ENCODE data around the gene NIPAL3.
"Not testable (repeated sequence)": the region's sequence is repeated elsewhere in the genome, so short reads cannot be mapped to it uniquely, and the experiment has no call there.

The NIPAL3 gene

DNA sequence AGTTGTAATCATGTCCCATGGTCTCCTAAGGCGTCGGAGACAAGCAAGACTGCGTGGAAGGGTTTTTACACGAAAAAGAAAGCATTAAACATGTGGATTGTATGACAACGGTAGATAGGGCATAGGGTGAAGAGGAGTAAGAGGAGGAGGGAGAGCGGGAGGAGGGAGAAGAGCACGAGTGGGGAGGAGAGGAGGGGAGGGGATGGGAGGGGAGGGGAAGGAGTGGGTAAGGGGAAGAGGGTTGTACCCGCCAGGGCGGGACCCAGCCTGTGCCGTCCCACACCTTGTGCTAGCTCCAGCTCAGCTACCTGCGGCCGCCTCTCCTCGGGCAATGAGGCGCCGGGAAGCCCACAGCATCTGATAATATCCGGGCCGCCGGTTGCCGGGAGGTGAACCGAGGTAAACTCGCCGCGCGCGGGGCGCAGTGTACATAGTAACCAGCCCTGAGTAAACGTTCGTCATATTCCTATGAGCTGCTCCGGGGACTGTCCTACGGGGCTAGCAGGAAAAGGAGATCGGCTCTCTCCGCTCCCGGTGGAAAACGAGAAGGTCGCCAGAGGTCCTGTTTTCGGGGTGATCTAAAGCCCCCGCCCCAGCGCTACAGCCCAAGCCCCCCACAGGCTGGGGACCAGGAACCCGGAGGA, 86.6 kb downstream of the NIPAL3 start:
- Mint-ChIP-seq H3K27ac (peak overlapping the region; percentile 92), H3K4me1 (peaks cover 52% of the 10 kb centered on the region), H3K27me3 (no peaks in the 10 kb centered on the region), H3K36me3 (peaks cover 38% of the 10 kb centered on the region), H3K9me3 (peaks cover 6% of the 10 kb centered on the region), H3K4me3 (peak overlapping the region; percentile 72)
- DNase-seq, result peak; percentile 91
- CTCF ChIA-PET, result interaction anchor here (1.1 to 3.6 kb wide), 8 partner anchors 12 to 111 kb away, joined by 4 to 27 read pairs (median 6); partner anchors contain the start of gene NIPAL3

DNA sequence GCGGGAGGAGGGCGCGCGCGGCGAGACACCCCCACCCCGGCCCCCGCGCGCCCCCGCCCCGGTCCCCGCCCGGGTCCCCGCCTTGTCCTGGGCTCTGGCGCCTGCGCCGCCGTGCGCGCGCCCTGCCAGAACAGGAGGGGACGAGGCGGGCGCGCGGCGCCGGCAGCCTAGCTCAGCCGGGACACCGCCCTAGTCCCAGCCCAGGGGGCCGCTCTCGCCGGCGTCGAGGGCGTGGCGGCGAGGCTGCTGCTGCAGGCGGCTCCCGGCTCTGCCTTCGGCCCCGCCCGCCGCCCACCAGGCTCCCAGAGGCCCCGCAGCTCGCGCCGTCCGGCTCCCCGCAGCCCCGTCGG, 87.1 kb downstream of the NIPAL3 start, which contains the start of gene RCAN3:
Gene RCAN3, plus strand, starts transcription at position 128 of the 350 bp plus-strand sequence. CDS start 11,537 bp downstream, outside the sequence.
- peaks cover 6% of the 10 kb centered on the region for H3K9me3 Mint-ChIP-seq
- CTCF ChIA-PET, result interaction anchor here (1.4 to 3.6 kb wide), 6 partner anchors 12 to 87 kb away, joined by 5 to 27 read pairs (median 9); partner anchors contain the start of gene NIPAL3
- peak within 1 kb of the TSS; percentile 99 for H3K27ac Mint-ChIP-seq
- H3K36me3 Mint-ChIP-seq, result peaks cover 43% of the 10 kb centered on the region
- peak within 1 kb of the TSS; percentile 98 for H3K4me3 Mint-ChIP-seq
- no peaks in the 10 kb centered on the region for H3K27me3 Mint-ChIP-seq
- peaks cover 57% of the 10 kb centered on the region for H3K4me1 Mint-ChIP-seq
- peak; percentile 92 for DNase-seq

DNA sequence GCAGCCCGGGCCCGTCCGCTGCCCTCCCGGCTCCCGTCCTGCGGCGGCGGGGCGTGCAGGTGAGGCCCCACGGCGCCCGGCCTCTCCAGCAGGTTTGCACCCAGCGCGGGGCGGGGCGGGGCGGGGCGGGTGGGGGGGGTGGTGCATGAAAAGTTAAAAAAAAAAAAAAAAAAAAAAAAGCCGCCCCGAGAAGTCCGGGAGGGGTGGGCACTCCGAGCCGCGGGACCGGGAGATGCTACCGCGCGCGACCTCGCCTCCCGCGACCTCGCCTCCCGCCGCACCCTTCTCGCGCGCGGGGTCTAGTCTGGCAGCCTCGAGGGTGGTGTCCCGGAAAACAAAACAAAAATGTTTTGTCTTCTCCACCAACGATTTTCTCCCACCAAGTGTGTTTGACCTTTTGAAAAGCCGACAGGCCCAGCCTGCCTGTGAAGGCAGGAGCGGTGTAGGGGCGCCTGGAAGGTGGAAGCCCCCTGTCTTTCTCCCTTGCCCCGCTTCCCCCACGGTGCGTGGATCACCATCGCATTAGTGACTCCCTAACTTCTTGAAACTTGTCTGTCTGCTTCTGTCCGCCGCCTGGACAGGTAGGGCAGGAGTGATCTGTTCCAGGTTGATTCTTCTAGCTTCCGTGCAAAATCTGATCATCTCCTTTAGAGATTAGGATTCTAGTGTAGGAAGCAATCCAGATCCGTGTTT, 87.6 kb downstream of the NIPAL3 start:
- H3K4me1 Mint-ChIP-seq, result peaks cover 60% of the 10 kb centered on the region
- peaks cover 47% of the 10 kb centered on the region for H3K36me3 Mint-ChIP-seq
- peak overlapping the region; percentile 99 for H3K27ac Mint-ChIP-seq
- peaks cover 6% of the 10 kb centered on the region for H3K9me3 Mint-ChIP-seq
- H3K4me3 Mint-ChIP-seq, result peak overlapping the region; percentile 98
- DNase-seq, result no peak
- CTCF ChIA-PET, result interaction anchor here (1.2 to 3.6 kb wide), 7 partner anchors 17 to 88 kb away, joined by 6 to 31 read pairs (median 12); partner anchors contain the start of gene NIPAL3
- no peaks in the 10 kb centered on the region for H3K27me3 Mint-ChIP-seq

DNA sequence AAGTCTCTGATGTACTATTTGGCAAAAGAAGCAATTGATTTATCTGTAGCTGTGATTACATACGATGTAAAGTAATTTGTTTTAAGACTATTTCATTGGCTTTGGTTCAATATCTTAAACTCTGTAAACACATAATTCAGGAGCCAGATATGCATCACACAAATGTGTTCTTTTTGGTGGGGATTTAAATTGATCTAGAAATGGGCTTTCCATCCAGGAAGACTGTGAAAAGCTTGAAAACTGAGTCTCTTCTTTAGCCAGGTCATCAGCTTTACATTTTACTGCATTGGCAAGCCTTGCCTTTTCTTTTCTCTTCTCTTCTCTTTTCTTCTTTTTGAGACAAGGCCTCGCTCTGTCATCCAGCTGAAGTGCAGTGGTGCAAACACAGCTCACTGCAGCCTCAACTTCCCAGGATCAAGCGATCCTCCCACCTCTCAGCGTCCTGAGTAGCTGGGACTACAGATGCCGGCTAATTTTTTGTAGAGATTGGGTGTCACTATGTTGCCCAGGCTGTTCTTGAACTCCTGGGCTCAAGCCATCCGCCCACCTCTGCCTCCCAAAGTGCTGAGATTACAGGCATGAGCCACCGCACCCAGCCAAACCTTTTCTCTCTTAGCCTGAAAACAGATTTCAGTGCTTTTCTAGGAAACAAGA, 88.4 kb downstream of the NIPAL3 start:
- Mint-ChIP-seq H3K4me1 (peaks cover 61% of the 10 kb centered on the region), H3K27ac (peak overlapping the region; percentile 99), H3K9me3 (peaks cover 3% of the 10 kb centered on the region), H3K27me3 (no peaks in the 10 kb centered on the region), H3K4me3 (peak overlapping the region; percentile 98), H3K36me3 (peaks cover 50% of the 10 kb centered on the region)
- CTCF ChIA-PET, result interaction anchor here (1.0 to 3.5 kb wide), 6 partner anchors 14 to 88 kb away, joined by 3 to 31 read pairs (median 6); partner anchors contain the start of gene NIPAL3
- peak; percentile 51 for DNase-seq

DNA sequence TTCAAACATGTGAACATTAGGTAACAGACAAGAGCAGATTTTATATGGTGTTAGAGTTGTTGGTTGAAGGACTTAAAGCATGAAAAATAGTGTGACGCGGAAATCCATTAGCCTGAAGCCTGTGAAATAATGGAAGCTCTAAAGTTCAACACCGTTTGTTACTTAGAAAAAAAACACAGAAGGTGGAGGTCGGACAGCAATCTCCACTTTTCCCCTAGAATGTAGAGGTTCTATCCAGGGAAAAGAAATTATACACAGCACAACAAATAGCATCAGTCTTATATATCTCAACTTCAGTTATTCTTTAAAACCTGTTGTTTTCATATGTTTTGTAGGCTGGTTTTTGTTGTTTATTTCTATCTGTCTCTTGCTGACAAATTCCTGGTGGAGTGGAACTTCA, 89.0 kb downstream of the NIPAL3 start:
- H3K27me3 Mint-ChIP-seq, result no peaks in the 10 kb centered on the region
- peaks cover 51% of the 10 kb centered on the region for H3K36me3 Mint-ChIP-seq
- DNase-seq, result no peak
- CTCF ChIA-PET, result interaction anchor here (0.6 to 3.5 kb wide), 8 partner anchors 14 to 123 kb away, joined by 3 to 31 read pairs (median 6); partner anchors contain the start of gene NIPAL3
- H3K4me1 Mint-ChIP-seq, result peaks cover 61% of the 10 kb centered on the region
- H3K9me3 Mint-ChIP-seq, result no peaks in the 10 kb centered on the region
- peak overlapping the region; percentile 98 for H3K4me3 Mint-ChIP-seq
- peak overlapping the region; percentile 99 for H3K27ac Mint-ChIP-seq

DNA sequence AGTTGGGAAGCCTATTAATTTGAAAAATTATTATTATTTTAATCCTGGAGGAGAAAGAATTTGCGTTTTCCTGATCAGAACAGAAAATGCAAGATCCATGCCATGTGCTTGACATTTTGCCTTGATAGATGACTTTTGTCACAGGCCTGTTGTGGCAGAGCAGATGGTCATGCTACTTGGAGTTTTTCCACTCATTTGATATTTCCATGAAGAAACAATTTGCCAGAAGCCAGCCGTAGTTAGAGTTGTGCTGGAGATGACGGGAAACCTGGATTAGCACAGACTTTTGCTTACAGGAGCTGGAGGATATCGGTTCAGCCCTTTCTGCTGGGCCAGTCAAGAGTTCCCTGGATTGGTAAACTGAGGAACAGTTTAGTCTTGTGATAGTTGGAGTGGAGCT, 90.2 kb downstream of the NIPAL3 start:
- DNase-seq, result no peak
- peak overlapping the region; percentile 99 for H3K27ac Mint-ChIP-seq
- peak overlapping the region; percentile 98 for H3K4me3 Mint-ChIP-seq
- CTCF ChIA-PET, result interaction anchor here (0.6 to 3.5 kb wide), 7 partner anchors 20 to 306 kb away, joined by 3 to 31 read pairs (median 7); partner anchors contain the start of gene NIPAL3
- peaks cover 61% of the 10 kb centered on the region for H3K36me3 Mint-ChIP-seq
- H3K4me1 Mint-ChIP-seq, result peaks cover 61% of the 10 kb centered on the region
- no peaks in the 10 kb centered on the region for H3K27me3 Mint-ChIP-seq
- no peaks in the 10 kb centered on the region for H3K9me3 Mint-ChIP-seq

DNA sequence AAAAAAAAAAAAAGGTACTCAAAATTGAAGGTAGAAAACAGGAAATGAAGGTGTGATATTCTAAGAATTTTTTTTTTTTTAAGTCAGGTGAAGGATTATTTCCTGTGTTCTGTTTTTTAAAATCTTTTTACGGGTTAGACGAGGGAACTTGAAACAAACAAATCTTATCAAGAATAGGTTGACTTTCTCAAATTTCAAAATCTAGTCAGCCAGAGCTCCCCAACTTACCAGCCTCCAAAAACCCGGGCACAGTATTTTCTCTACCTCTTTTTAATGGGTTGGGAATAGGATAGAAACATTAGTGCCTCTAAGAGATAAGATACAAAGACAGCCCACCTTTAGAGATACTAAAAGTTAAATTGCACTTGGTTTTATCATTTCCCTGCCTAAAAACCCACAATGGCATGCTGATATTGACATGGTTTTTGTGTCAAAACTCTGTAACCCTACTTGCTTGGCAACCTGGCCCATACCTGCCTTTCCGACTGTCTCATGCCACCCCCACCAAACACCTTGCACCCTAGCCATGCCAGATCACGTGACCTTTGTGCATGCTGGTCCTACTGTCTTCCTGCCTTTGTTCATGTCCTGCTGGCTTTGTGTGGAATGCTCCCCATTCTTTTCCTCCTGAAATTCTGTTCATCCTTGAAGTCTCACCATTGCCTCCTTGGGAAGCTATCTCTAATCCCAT, 91.2 kb downstream of the NIPAL3 start:
- Mint-ChIP-seq H3K4me3 (peak overlapping the region; percentile 98), H3K27ac (peak overlapping the region; percentile 99), H3K9me3 (no peaks in the 10 kb centered on the region), H3K27me3 (no peaks in the 10 kb centered on the region), H3K4me1 (peaks cover 59% of the 10 kb centered on the region), H3K36me3 (peaks cover 69% of the 10 kb centered on the region)
- CTCF ChIA-PET, result interaction anchor here (1.4 to 3.5 kb wide), 4 partner anchors 20 to 91 kb away, joined by 6 to 31 read pairs (median 17); partner anchors contain the start of gene NIPAL3
- peak; percentile 52 for DNase-seq

DNA sequence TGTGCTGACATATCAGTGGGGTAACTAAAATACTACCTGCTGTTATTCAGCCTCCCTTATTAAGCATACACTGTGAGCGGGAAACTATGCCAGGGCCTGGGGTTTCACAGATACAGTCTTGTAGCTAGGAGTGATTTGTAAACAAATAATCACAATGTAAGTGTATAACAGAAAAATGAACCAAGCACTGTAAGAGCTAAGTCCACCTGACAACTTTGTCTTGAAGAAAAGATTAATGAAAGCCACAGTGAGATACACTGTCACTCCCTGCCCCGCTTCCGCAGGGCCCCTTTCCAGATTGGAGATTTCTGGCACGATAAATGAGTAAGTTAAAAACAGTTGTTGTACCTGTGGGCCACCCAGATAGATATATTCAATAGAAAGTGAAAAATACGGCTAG, 91.8 kb downstream of the NIPAL3 start:
- peak overlapping the region; percentile 98 for H3K4me3 Mint-ChIP-seq
- CTCF ChIA-PET, result interaction anchor here (1.4 to 2.8 kb wide), 3 partner anchors 20 to 92 kb away, joined by 6 to 15 read pairs (median 8); partner anchors contain the start of gene NIPAL3
- DNase-seq, result peak; percentile 47
- peak overlapping the region; percentile 99 for H3K27ac Mint-ChIP-seq
- no peaks in the 10 kb centered on the region for H3K9me3 Mint-ChIP-seq
- H3K4me1 Mint-ChIP-seq, result peaks cover 62% of the 10 kb centered on the region
- H3K36me3 Mint-ChIP-seq, result peaks cover 71% of the 10 kb centered on the region
- no peaks in the 10 kb centered on the region for H3K27me3 Mint-ChIP-seq

DNA sequence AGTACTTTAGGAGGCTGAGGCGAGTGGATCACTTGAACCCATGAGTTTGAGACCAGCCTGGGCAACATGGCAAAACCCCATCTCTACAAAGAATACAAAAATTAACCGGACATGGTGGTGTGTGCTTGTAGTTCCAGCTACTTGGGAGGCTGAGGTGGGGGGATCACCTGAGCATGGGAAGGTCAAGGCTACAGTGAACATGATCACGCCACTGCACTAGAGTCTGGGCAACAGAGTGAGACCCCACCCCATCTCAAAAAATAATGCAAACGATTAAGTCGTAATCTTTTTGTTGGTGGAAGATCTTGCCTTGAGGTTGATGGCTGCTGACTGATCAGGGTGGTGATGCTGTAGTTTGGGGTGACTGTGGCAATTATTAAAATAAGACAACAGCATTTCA, 93.3 kb downstream of the NIPAL3 start:
- peak overlapping the region; percentile 32 for H3K4me3 Mint-ChIP-seq
- no peaks in the 10 kb centered on the region for H3K27me3 Mint-ChIP-seq
- peak overlapping the region; percentile 99 for H3K27ac Mint-ChIP-seq
- no peak for DNase-seq
- H3K4me1 Mint-ChIP-seq, result peaks cover 73% of the 10 kb centered on the region
- CTCF ChIA-PET, result interaction anchor here (1.0 to 1.8 kb wide), 2 partner anchors 10 to 93 kb away, joined by 3 to 8 read pairs; partner anchors contain the start of gene NIPAL3
- H3K36me3 Mint-ChIP-seq, result peaks cover 71% of the 10 kb centered on the region
- no peaks in the 10 kb centered on the region for H3K9me3 Mint-ChIP-seq

DNA sequence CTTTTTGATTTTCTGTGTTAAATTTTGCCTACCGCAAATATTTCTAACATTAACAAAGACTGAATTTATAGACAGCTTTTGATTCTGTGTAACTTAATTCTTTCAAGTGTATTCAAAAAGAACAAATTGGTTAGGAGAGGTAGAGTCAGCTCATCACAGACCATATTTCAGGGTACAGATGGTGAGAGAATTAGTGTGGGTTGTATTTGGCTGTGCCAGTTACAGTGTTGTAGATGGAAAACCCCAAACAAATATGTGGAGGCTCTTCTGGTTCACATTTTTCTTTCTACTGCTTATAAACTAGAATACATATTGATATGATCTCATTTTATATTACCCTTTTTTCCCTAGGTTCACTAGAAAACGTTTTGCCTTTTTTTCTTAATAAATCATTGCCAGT, 98.1 kb downstream of the NIPAL3 start:
- Mint-ChIP-seq H3K36me3 (peaks cover 67% of the 10 kb centered on the region), H3K27me3 (no peaks in the 10 kb centered on the region), H3K4me1 (peaks cover 72% of the 10 kb centered on the region), H3K4me3 (no peak overlapping the region), H3K9me3 (no peaks in the 10 kb centered on the region), H3K27ac (no peak overlapping the region)
- CTCF ChIA-PET, result interaction anchor here (1.1 kb wide), 1 partner anchor 12 kb away, joined by 3 read pairs; no protein-coding TSS in a partner anchor
- DNase-seq, result no peak

DNA sequence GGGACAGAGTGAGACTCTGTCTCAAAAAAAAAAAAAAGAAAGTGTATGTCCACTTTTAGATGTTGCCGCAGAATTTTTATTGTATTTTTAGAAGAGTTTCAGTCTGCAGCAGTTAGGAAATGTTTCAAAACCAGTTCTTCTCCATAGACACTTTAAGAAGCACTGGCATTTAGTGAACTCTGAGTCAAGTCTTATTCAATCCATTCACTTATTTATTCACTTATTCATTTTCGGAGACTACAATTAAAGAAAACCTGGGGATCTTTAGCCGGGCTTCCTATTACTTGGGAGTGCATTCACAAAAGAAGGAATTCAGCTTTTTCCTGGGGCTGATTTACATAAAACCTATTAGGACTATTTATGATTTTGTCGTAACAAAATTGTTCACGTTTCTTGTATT, 99.3 kb downstream of the NIPAL3 start:
- no peak for DNase-seq
- Mint-ChIP-seq H3K4me1 (peaks cover 68% of the 10 kb centered on the region), H3K4me3 (no peak overlapping the region), H3K27ac (peak overlapping the region; percentile 19), H3K36me3 (peaks cover 66% of the 10 kb centered on the region), H3K27me3 (no peaks in the 10 kb centered on the region), H3K9me3 (no peaks in the 10 kb centered on the region)
- CTCF ChIA-PET, result interaction anchor here (0.9 kb wide), 2 partner anchors 73 to 94 kb away, joined by 3 read pairs; no protein-coding TSS in a partner anchor

DNA sequence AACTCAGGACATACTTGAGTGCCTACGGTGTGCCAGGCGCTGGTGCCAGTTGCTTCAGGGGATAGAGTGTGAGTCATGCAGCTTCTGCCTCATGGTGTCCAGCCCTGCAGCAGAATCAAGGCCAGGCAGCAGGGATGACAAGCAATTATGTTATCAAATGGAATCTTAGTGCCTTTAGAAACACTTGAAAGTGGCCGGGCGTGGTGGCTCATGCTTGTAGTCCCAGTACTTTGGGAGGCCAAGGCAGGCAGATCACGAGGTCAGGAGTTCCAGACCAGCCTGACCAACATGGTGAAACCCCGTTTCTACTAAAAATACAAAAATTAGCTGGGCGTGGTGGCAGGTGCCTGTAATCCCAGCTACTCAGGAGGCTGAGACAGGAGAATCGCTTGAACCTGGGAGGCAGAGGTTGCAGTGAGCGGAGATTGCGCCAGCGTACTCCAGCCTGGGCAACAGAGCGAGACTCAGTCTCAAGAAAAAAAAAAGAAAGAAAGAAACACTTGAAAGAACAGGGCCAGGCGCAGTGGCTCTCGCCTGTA, 100.1 kb downstream of the NIPAL3 start:
- Mint-ChIP-seq H3K4me1 (peaks cover 66% of the 10 kb centered on the region), H3K36me3 (peaks cover 64% of the 10 kb centered on the region), H3K27ac (peak overlapping the region; percentile 25)
- H3K27me3 Mint-ChIP-seq, H3K4me3 Mint-ChIP-seq, H3K9me3 Mint-ChIP-seq, DNase-seq: not testable (repeated sequence)
- CTCF ChIA-PET, result interaction anchor here (0.9 to 1.7 kb wide), 2 partner anchors 9 to 72 kb away, joined by 3 to 5 read pairs; no protein-coding TSS in a partner anchor

DNA sequence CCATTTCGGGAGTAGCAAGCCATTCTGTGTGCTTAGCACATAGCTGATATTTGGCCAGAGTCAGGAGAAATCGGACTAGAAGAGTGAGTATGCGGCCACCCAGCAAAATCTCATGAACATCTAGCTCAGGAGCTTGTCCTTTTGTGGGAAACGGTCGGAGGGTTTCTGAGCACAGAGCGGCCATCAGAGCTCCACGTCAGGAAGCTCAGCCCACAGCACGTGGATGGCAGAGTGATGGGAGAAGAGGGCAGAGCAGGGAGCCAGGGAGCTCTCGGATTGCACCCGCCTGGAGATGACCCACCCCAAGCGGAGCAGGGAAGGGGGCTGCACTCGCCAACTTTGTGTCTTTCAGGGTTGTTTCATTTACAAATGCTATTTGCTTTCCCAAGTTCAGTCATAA, 100.9 kb downstream of the NIPAL3 start:
- Mint-ChIP-seq H3K4me1 (peaks cover 66% of the 10 kb centered on the region), H3K4me3 (no peak overlapping the region), H3K36me3 (peaks cover 63% of the 10 kb centered on the region), H3K27me3 (no peaks in the 10 kb centered on the region), H3K9me3 (peaks cover 4% of the 10 kb centered on the region), H3K27ac (peak overlapping the region; percentile 43)
- CTCF ChIA-PET, result interaction anchor here (1.1 to 1.7 kb wide), 3 partner anchors 9 to 30 kb away, joined by 3 to 6 read pairs (median 5); no protein-coding TSS in a partner anchor
- no peak for DNase-seq
